Measurements from ENCODE around the gene TMEM132C.
"Not testable (repeated sequence)": the region's sequence is repeated elsewhere in the genome, so short reads cannot be mapped to it uniquely, and the experiment has no call there.

TMEM132C gene

GRCh38 chr12:128471491-128471890 is 204.5 kb downstream of the TMEM132C start:
- Mint-ChIP-seq H3K9me3 (peaks cover 12% of the 10 kb centered on the region), H3K27ac (no peak overlapping the region), H3K4me1 (ENCODE audit: low read depth) (no peaks in the 10 kb centered on the region), H3K4me3 (no peak overlapping the region), H3K27me3 (no peaks in the 10 kb centered on the region), H3K36me3 (ENCODE audit: low read depth) (no peaks in the 10 kb centered on the region)
- intact Hi-C loops (cut with micrococcal nuclease) = no loop called here

GRCh38 chr12:128474916-128475315 is 207.9 kb downstream of the TMEM132C start:
- H3K4me3 Mint-ChIP-seq = no peak overlapping the region
- H3K27ac Mint-ChIP-seq = no peak overlapping the region
- no peaks in the 10 kb centered on the region for H3K4me1 Mint-ChIP-seq (ENCODE audit: low read depth)
- no peaks in the 10 kb centered on the region for H3K27me3 Mint-ChIP-seq
- intact Hi-C loops (cut with micrococcal nuclease) = no loop called here
- H3K36me3 Mint-ChIP-seq (ENCODE audit: low read depth) = no peaks in the 10 kb centered on the region
- peaks cover 12% of the 10 kb centered on the region for H3K9me3 Mint-ChIP-seq

- H3K27ac Mint-ChIP-seq = no peak overlapping the region
- H3K36me3 Mint-ChIP-seq (ENCODE audit: low read depth) = no peaks in the 10 kb centered on the region
- H3K4me3 Mint-ChIP-seq = no peak overlapping the region
- H3K27me3 Mint-ChIP-seq = no peaks in the 10 kb centered on the region
- H3K9me3 Mint-ChIP-seq = peaks cover 12% of the 10 kb centered on the region
- H3K4me1 Mint-ChIP-seq (ENCODE audit: low read depth) = no peaks in the 10 kb centered on the region
- intact Hi-C loops (cut with micrococcal nuclease) = no loop called here
Observed at GRCh38 chr12:128476266-128476665, 209.3 kb downstream of the TMEM132C start.

GRCh38 chr12:128483526-128484255 is 216.7 kb downstream of the TMEM132C start:
- Mint-ChIP-seq H3K4me1 (ENCODE audit: low read depth) (no peaks in the 10 kb centered on the region), H3K4me3 (no peak overlapping the region), H3K36me3 (ENCODE audit: low read depth) (no peaks in the 10 kb centered on the region), H3K9me3 (no peaks in the 10 kb centered on the region), H3K27me3 (no peaks in the 10 kb centered on the region), H3K27ac (no peak overlapping the region)
- intact Hi-C loops (cut with micrococcal nuclease) = no loop called here

- H3K4me1 Mint-ChIP-seq (ENCODE audit: low read depth); intact Hi-C loops (cut with micrococcal nuclease); H3K4me3 Mint-ChIP-seq; H3K27ac Mint-ChIP-seq; H3K27me3 Mint-ChIP-seq; H3K36me3 Mint-ChIP-seq (ENCODE audit: low read depth): not testable (repeated sequence)
- H3K9me3 Mint-ChIP-seq = peaks cover 49% of the 10 kb centered on the region
Observed at GRCh38 chr12:128497376-128497775, 230.4 kb downstream of the TMEM132C start.

- H3K36me3 Mint-ChIP-seq (ENCODE audit: low read depth) = no peaks in the 10 kb centered on the region
- no peak overlapping the region for H3K27ac Mint-ChIP-seq
- no peaks in the 10 kb centered on the region for H3K4me1 Mint-ChIP-seq (ENCODE audit: low read depth)
- intact Hi-C loops (cut with micrococcal nuclease) = no loop called here
- no peak overlapping the region for H3K4me3 Mint-ChIP-seq
- no peaks in the 10 kb centered on the region for H3K27me3 Mint-ChIP-seq
- peaks cover 75% of the 10 kb centered on the region for H3K9me3 Mint-ChIP-seq
Observed at GRCh38 chr12:128507470-128507869, 240.5 kb downstream of the TMEM132C start.

- H3K4me1 Mint-ChIP-seq (ENCODE audit: low read depth) = no peaks in the 10 kb centered on the region
- no peak overlapping the region for H3K27ac Mint-ChIP-seq
- peaks cover 69% of the 10 kb centered on the region for H3K9me3 Mint-ChIP-seq
- intact Hi-C loops (cut with micrococcal nuclease) = no loop called here
- no peak overlapping the region for H3K4me3 Mint-ChIP-seq
- no peaks in the 10 kb centered on the region for H3K36me3 Mint-ChIP-seq (ENCODE audit: low read depth)
- H3K27me3 Mint-ChIP-seq = no peaks in the 10 kb centered on the region
Observed at GRCh38 chr12:128509170-128509569, 242.2 kb downstream of the TMEM132C start.

- H3K4me1 Mint-ChIP-seq (ENCODE audit: low read depth) = no peaks in the 10 kb centered on the region
- intact Hi-C loops (cut with micrococcal nuclease) = no loop called here
- H3K27me3 Mint-ChIP-seq = no peaks in the 10 kb centered on the region
- H3K9me3 Mint-ChIP-seq = peaks cover 68% of the 10 kb centered on the region
- no peaks in the 10 kb centered on the region for H3K36me3 Mint-ChIP-seq (ENCODE audit: low read depth)
- no peak overlapping the region for H3K27ac Mint-ChIP-seq
- H3K4me3 Mint-ChIP-seq = no peak overlapping the region
Observed at GRCh38 chr12:128510511-128510910, 243.5 kb downstream of the TMEM132C start.

GRCh38 chr12:128513331-128513730 is 246.4 kb downstream of the TMEM132C start:
- H3K4me1 Mint-ChIP-seq (ENCODE audit: low read depth) = no peaks in the 10 kb centered on the region
- no peaks in the 10 kb centered on the region for H3K27me3 Mint-ChIP-seq
- H3K27ac Mint-ChIP-seq = no peak overlapping the region
- intact Hi-C loops (cut with micrococcal nuclease) = no loop called here
- H3K36me3 Mint-ChIP-seq (ENCODE audit: low read depth) = no peaks in the 10 kb centered on the region
- no peak overlapping the region for H3K4me3 Mint-ChIP-seq
- peaks cover 57% of the 10 kb centered on the region for H3K9me3 Mint-ChIP-seq

GRCh38 chr12:128513831-128514230 is 246.9 kb downstream of the TMEM132C start:
- no peaks in the 10 kb centered on the region for H3K27me3 Mint-ChIP-seq
- H3K4me1 Mint-ChIP-seq (ENCODE audit: low read depth) = no peaks in the 10 kb centered on the region
- no peak overlapping the region for H3K27ac Mint-ChIP-seq
- intact Hi-C loops (cut with micrococcal nuclease) = no loop called here
- H3K36me3 Mint-ChIP-seq (ENCODE audit: low read depth) = no peaks in the 10 kb centered on the region
- no peak overlapping the region for H3K4me3 Mint-ChIP-seq
- peaks cover 52% of the 10 kb centered on the region for H3K9me3 Mint-ChIP-seq

GRCh38 chr12:128518644-128519043 is 251.7 kb downstream of the TMEM132C start:
- H3K36me3 Mint-ChIP-seq (ENCODE audit: low read depth) = no peaks in the 10 kb centered on the region
- no peaks in the 10 kb centered on the region for H3K27me3 Mint-ChIP-seq
- intact Hi-C loops (cut with micrococcal nuclease) = no loop called here
- no peaks in the 10 kb centered on the region for H3K4me1 Mint-ChIP-seq (ENCODE audit: low read depth)
- H3K9me3 Mint-ChIP-seq = peaks cover 8% of the 10 kb centered on the region
- no peak overlapping the region for H3K4me3 Mint-ChIP-seq
- no peak overlapping the region for H3K27ac Mint-ChIP-seq

GRCh38 chr12:128519426-128519825 is 252.5 kb downstream of the TMEM132C start:
- Mint-ChIP-seq H3K27me3 (no peaks in the 10 kb centered on the region), H3K4me1 (ENCODE audit: low read depth) (no peaks in the 10 kb centered on the region), H3K36me3 (ENCODE audit: low read depth) (no peaks in the 10 kb centered on the region), H3K4me3 (no peak overlapping the region), H3K9me3 (peaks cover 8% of the 10 kb centered on the region), H3K27ac (no peak overlapping the region)
- intact Hi-C loops (cut with micrococcal nuclease) = no loop called here

GRCh38 chr12:128521981-128522380 is 255.0 kb downstream of the TMEM132C start:
- Mint-ChIP-seq H3K4me3 (no peak overlapping the region), H3K36me3 (ENCODE audit: low read depth) (no peaks in the 10 kb centered on the region), H3K27ac (no peak overlapping the region), H3K27me3 (no peaks in the 10 kb centered on the region), H3K4me1 (ENCODE audit: low read depth) (no peaks in the 10 kb centered on the region), H3K9me3 (no peaks in the 10 kb centered on the region)
- intact Hi-C loops (cut with micrococcal nuclease) = no loop called here

GRCh38 chr12:128524439-128524838 is 257.5 kb downstream of the TMEM132C start:
- no peak overlapping the region for H3K27ac Mint-ChIP-seq
- intact Hi-C loops (cut with micrococcal nuclease) = no loop called here
- no peaks in the 10 kb centered on the region for H3K4me1 Mint-ChIP-seq (ENCODE audit: low read depth)
- no peaks in the 10 kb centered on the region for H3K27me3 Mint-ChIP-seq
- H3K9me3 Mint-ChIP-seq = no peaks in the 10 kb centered on the region
- no peaks in the 10 kb centered on the region for H3K36me3 Mint-ChIP-seq (ENCODE audit: low read depth)
- H3K4me3 Mint-ChIP-seq = no peak overlapping the region

- Mint-ChIP-seq H3K27ac (no peak overlapping the region), H3K9me3 (no peaks in the 10 kb centered on the region)
- intact Hi-C loops (cut with micrococcal nuclease) = no loop called here
Observed at GRCh38 chr12:128531170-128531569, 264.2 kb downstream of the TMEM132C start.

More at GRCh38 chr12:128531170-128531569, 264.2 kb downstream of the TMEM132C start:
- Mint-ChIP-seq H3K27me3 (no peaks in the 10 kb centered on the region), H3K4me1 (ENCODE audit: low read depth) (no peaks in the 10 kb centered on the region), H3K36me3 (ENCODE audit: low read depth) (no peaks in the 10 kb centered on the region), H3K4me3 (no peak overlapping the region)

Measured in dendritic cell treated with granulocyte-macrophage colony-stimulating factor and Interleukin-4, amounts not matched to agents 40 ng/mL and 50 ng/mL, for 4 days (primary cell).